Keratinocyte (primary cell): ENCODE data around the gene FAM20B. TPM values are rescaled to one million over a fixed set of nuclear protein-coding genes. Genes with fewer than 3 reads are reported as not detected.
A peak's percentile ranks its signal among the peaks of the same experiment; 100 is the strongest.

ENCODE experiments used
- DNase-seq: peaks from one replicate; pipeline ENCODE4 v3.0.0-alpha.2; 2011; ENCODE audit warnings: low read depth, missing footprints, low spot score
- FAIRE-seq: peaks from 2 replicates; lab custom pipeline; 2011; peaks lifted over from hg19 to GRCh38; lab: Jason Lieb, UNC
- H2AFZ ChIP-seq: 2 replicates; pipeline ENCODE4 v1.6.0; 2012; ENCODE audit warnings: low read length, control low read depth, inconsistent platforms; ENCODE audit not compliant: control insufficient read depth
- H3K27ac ChIP-seq: 2 replicates; pipeline ENCODE4 v1.5.1; 2011; ENCODE audit warnings: low read length; ENCODE audit not compliant: control insufficient read depth, insufficient read depth
- H3K27me3 ChIP-seq: 3 replicates; pipeline ENCODE4 v1.6.0; 2011; ENCODE audit warnings: low read length; ENCODE audit not compliant: control insufficient read depth, insufficient read depth; ENCODE audit errors: extremely low read depth
- H3K36me3 ChIP-seq, 2 experiments: 2 replicates in 1 of 2; 3 replicates in 1 of 2; pipeline ENCODE4 v1.5.1; 2011; ENCODE audit warnings: low read length in 2 of 2, mild to moderate bottlenecking in 1 of 2; ENCODE audit not compliant: control insufficient read depth in 2 of 2, insufficient read depth in 2 of 2; ENCODE audit errors: extremely low read depth in 1 of 2
- H3K4me1 ChIP-seq: 3 replicates; pipeline ENCODE4 v1.5.1; 2011; ENCODE audit warnings: low read length; ENCODE audit not compliant: control insufficient read depth, insufficient read depth; ENCODE audit errors: extremely low read depth
- H3K4me2 ChIP-seq: 3 replicates; pipeline ENCODE4 v1.6.0; 2011; ENCODE audit warnings: low read depth, low read length; ENCODE audit not compliant: control insufficient read depth, insufficient read depth; ENCODE audit errors: extremely low read depth
- H3K4me3 ChIP-seq, 3 experiments: fragments of 200-600 bp in 1 of 3; sonication (generic) in 1 of 3; 2 replicates in 2 of 3; 3 replicates in 1 of 3; pipeline ENCODE4 v1.5.1; 2011 to 2016; ENCODE audit warnings: low read length in 3 of 3, mild to moderate bottlenecking in 3 of 3, control low read depth in 2 of 3, inconsistent platforms in 1 of 3, low read depth in 1 of 3, mixed read lengths in 1 of 3, mixed run types in 1 of 3, moderate library complexity in 1 of 3; ENCODE audit not compliant: control insufficient read depth in 2 of 3, insufficient read depth in 2 of 3; ENCODE audit errors: extremely low read depth in 1 of 3
- H3K79me2 ChIP-seq: 2 replicates; pipeline ENCODE4 v1.6.0; 2012; ENCODE audit warnings: low read length; ENCODE audit not compliant: control insufficient read depth, insufficient read depth
- H3K9ac ChIP-seq: 3 replicates; pipeline ENCODE4 v1.6.0; 2011; ENCODE audit warnings: low read length; ENCODE audit not compliant: control insufficient read depth, insufficient read depth; ENCODE audit errors: extremely low read depth
- H3K9me1 ChIP-seq: 3 replicates; pipeline ENCODE4 v1.6.0; 2011; ENCODE audit warnings: low read length; ENCODE audit not compliant: control insufficient read depth, insufficient read depth; ENCODE audit errors: extremely low read depth
- H3K9me3 ChIP-seq: 2 replicates; pipeline ENCODE4 v1.5.1; 2012; ENCODE audit warnings: low read depth, low read length; ENCODE audit not compliant: control insufficient read depth
- H4K20me1 ChIP-seq: 3 replicates; pipeline ENCODE4 v1.6.0; 2011; ENCODE audit warnings: low read length; ENCODE audit not compliant: control insufficient read depth, insufficient read depth; ENCODE audit errors: extremely low read depth
- CTCF ChIP-seq, 3 experiments: IDR thresholded peaks in 1 of 3; conservative IDR thresholded peaks in 1 of 3; optimal IDR thresholded peaks in 1 of 3; 2 replicates in 2 of 3; 3 replicates in 1 of 3; pipeline versions ENCODE3 to v1.5.1; 2011; ENCODE audit warnings: low read length in 3 of 3, mild to moderate bottlenecking in 3 of 3, moderate library complexity in 2 of 3, control low read depth in 1 of 3, inconsistent platforms in 1 of 3; ENCODE audit not compliant: insufficient read depth in 2 of 3; ENCODE audit errors: extremely low read depth in 1 of 3
- EZH2 ChIP-seq: IDR thresholded peaks from one replicate; pipeline ENCODE4 v1.6.1; 2012; ENCODE audit warnings: inconsistent platforms, mild to moderate bottlenecking, low read length, moderate library complexity
- dilution Hi-C: fragments of 300-500 bp; cut with MboI; formaldehyde crosslinking; loops from one replicate; pipeline ENCODE4 v1.7.0; 2020; ENCODE audit warnings: low sequenced_read_pairs; ENCODE audit not compliant: extremely low pct_ligation_motif_present
- polyA plus RNA-seq, 5 experiments: library from polyadenylated mRNA; depleted of rRNA in 3 of 5; stranded (reverse) in 3 of 5; stranded (forward) in 1 of 5; unstranded in 1 of 5; fragments of >200 nt; gene quantifications; 1 replicate in 1 of 5; 2 replicates in 3 of 5; 3 replicates in 1 of 5; pipeline versions ENCODE4 v1.2.1 to v1.2.3, GENCODE V29; 2011 to 2012; ENCODE audit warnings: missing spikeins in 2 of 5, low read depth in 1 of 5, low replicate concordance in 1 of 5

FAM20B gene
- polyA plus RNA-seq, 1 donor (not counting 4 experiments of a cell fraction or from before 2014, with no cell fraction given): 20.1 TPM

- DNase-seq (no peak), FAIRE-seq (peak; percentile 79)
- H3K4me2 ChIP-seq: peak overlapping the region; percentile 4
- no peak overlapping the region for H2AFZ ChIP-seq
- no peaks in the 10 kb centered on the region for H3K79me2 ChIP-seq
- H3K9ac ChIP-seq: no peak overlapping the region
- no peaks in the 10 kb centered on the region for H4K20me1 ChIP-seq
- H3K36me3 ChIP-seq: no peaks in the 10 kb centered on the region
- TF ChIP-seq EZH2: no peak
- TF ChIP-seq CTCF (optimal IDR thresholded peaks at IDR 0.05 in 1 of 3, IDR thresholded peaks at IDR 0.05 in 1 of 3, conservative IDR thresholded peaks at IDR 0.05 in 1 of 3; ENCODE audit: extremely low read depth in 1 of 3, insufficient read depth in 2 of 3, low read length in 3 of 3): no peak
- H3K4me3 ChIP-seq: no peak overlapping the region
- H3K9me3 ChIP-seq: no peaks in the 10 kb centered on the region
- no peaks in the 10 kb centered on the region for H3K27me3 ChIP-seq
- H3K4me1 ChIP-seq: peaks cover 19% of the 10 kb centered on the region
- H3K9me1 ChIP-seq: no peaks in the 10 kb centered on the region
- dilution Hi-C loops: no loop called here
- no peak overlapping the region for H3K27ac ChIP-seq
Observed at GRCh38 chr1:179017383-179018326, 8.0 kb upstream of the FAM20B start.

DNA sequence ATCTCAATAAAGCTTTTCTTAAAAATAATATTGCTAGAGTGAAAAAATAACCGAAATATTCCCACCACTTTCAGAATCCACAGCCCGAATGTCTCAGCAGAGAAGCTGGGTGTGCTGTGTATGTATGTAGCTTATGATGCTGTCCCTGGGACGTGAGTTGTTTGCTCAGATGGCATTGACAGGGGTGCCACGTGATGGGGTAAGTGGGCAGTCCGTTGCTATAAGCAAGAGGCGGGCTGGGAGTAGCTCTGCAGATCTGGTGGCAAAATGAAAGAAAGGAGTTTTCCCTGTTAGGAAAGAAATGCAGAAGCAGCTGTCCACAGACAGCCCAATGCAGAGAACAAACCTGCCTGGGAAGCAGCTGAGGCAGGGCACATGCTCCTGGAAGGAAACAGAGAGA, 3.8 kb upstream of the FAM20B start:
- no peak overlapping the region for H3K4me3 ChIP-seq
- TF ChIP-seq EZH2: no peak
- TF ChIP-seq CTCF (optimal IDR thresholded peaks at IDR 0.05 in 1 of 3, IDR thresholded peaks at IDR 0.05 in 1 of 3, conservative IDR thresholded peaks at IDR 0.05 in 1 of 3; ENCODE audit: extremely low read depth in 1 of 3, insufficient read depth in 2 of 3, low read length in 3 of 3): no peak
- H3K4me2 ChIP-seq: peak overlapping the region; percentile 45
- dilution Hi-C loops: no loop called here
- no peaks in the 10 kb centered on the region for H3K27me3 ChIP-seq
- no peaks in the 10 kb centered on the region for H4K20me1 ChIP-seq
- peaks cover 2% of the 10 kb centered on the region for H3K79me2 ChIP-seq
- DNase-seq (no peak), FAIRE-seq (no peak)
- H3K36me3 ChIP-seq: no peaks in the 10 kb centered on the region
- no peaks in the 10 kb centered on the region for H3K9me3 ChIP-seq
- peak overlapping the region; percentile 14 for H2AFZ ChIP-seq
- H3K9ac ChIP-seq: no peak overlapping the region
- H3K9me1 ChIP-seq: no peaks in the 10 kb centered on the region
- peaks cover 12% of the 10 kb centered on the region for H3K4me1 ChIP-seq
- H3K27ac ChIP-seq: no peak overlapping the region
